ENCODE data around the gene ETV1.

The ETV1 gene

DNA sequence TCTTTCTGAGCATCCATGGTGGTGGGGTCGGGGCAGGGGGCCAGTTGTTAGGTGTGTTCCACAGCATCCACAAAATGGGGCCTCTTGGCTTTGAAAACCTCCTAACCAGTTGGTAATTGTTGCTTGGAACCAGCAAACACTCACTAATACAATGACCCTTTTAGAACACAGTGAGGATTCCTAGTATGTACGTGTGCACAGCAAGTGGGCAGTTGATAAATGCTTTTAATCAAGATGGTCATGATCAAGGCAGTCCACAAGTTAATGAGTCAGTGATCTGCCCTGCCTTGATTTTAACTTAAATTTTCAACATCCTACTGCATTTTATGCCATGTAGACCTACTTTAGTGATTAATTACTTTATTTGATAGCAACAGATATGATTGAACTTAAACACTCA lies 103.1 kb downstream of the ETV1 start:
- POLR2A ChIA-PET = no interaction called here
- CTCF ChIA-PET = no interaction called here
- no peak for TF ChIP-seq CTCF (IDR thresholded peaks at IDR 0.05; ENCODE audit: control extremely low read depth, extremely low read depth, low read depth, missing control alignments)
- no peak for DNase-seq (ENCODE audit: extremely low spot score)

DNA sequence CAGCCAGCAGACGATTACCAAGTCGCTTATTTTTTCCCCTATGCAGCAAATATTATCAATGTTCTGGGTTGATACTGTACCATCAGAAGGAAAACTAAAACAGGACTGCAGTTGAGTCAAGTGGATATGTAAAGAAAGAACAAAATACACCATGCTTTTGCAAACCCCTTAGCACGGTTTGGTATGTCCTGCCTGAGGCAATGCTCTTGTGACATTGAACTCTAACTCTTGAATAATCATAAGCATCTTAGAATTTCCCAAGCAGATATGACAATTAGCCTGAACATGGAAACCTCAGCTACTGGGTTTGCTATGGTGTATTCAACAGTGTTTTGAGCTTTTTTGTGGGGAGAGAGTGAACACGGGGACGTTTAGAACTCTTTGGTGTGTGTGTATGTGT lies 107.4 kb downstream of the ETV1 start:
- CTCF ChIA-PET = no interaction called here

GRCh38 chr7:13880789-13881188 lies 108.7 kb downstream of the ETV1 start:
- ChIA-PET CTCF (no interaction called here), POLR2A (no interaction called here)
- no peak for DNase-seq (ENCODE audit: extremely low spot score)

More for the DNA sequence above, 107.4 kb downstream of the ETV1 start:
- no peak for DNase-seq (ENCODE audit: extremely low spot score)
- TF ChIP-seq CTCF (IDR thresholded peaks at IDR 0.05; ENCODE audit: control extremely low read depth, extremely low read depth, low read depth, missing control alignments) = no peak
- POLR2A ChIA-PET = no interaction called here

GRCh38 chr7:13879994-13880686 lies 109.3 kb downstream of the ETV1 start:
- ChIA-PET POLR2A (no interaction called here), CTCF (no interaction called here)
- no peak for DNase-seq (ENCODE audit: extremely low spot score)
- TF ChIP-seq CTCF (IDR thresholded peaks at IDR 0.05; ENCODE audit: control extremely low read depth, extremely low read depth, low read depth, missing control alignments) = no peak

More at GRCh38 chr7:13880789-13881188, 108.7 kb downstream of the ETV1 start:
- no peak for TF ChIP-seq CTCF (IDR thresholded peaks at IDR 0.05; ENCODE audit: control extremely low read depth, extremely low read depth, low read depth, missing control alignments)

GRCh38 chr7:13879143-13879542 lies 110.3 kb downstream of the ETV1 start:
- no peak for TF ChIP-seq CTCF (IDR thresholded peaks at IDR 0.05; ENCODE audit: control extremely low read depth, extremely low read depth, low read depth, missing control alignments)
- CTCF ChIA-PET = no interaction called here
- no peak for DNase-seq (ENCODE audit: extremely low spot score)
- POLR2A ChIA-PET = no interaction called here

DNA sequence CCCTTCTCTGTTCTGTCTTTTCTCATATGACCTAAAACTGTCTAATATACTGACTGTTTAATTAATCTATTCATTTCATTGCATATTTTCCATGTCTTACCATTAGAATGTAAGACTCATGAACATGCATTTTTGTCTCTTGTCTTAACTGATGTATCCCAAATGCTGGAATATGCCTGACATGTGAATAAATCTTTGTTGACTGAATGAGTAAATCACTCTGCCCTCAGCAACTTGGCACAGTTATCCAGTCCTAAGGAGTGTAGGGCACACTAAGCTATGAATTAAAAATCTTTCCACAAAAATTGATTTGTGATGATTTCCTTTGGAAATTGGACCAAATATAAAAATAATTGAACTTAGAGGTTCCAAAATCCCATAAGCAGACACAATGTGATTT lies 111.3 kb downstream of the ETV1 start:
- DNase-seq (ENCODE audit: extremely low spot score) = no peak
- TF ChIP-seq CTCF (IDR thresholded peaks at IDR 0.05; ENCODE audit: control extremely low read depth, extremely low read depth, low read depth, missing control alignments) = no peak
- ChIA-PET POLR2A (no interaction called here), CTCF (interaction anchor here (0.8 kb wide), 1 partner anchor 22 kb away, joined by 3 read pairs; no protein-coding TSS in a partner anchor)
